HCT116 (cell line): ENCODE results near the gene ATF5. TPM values are rescaled to one million over a fixed set of nuclear protein-coding genes. Genes with fewer than 3 reads are reported as not detected.

Source experiments
- ATAC-seq: fragments of 200-7000 bp; cut with Tn5 transposase; 2 replicates; pipeline ENCODE4 v1.9.1; 2020; ENCODE audit warnings: mild to moderate bottlenecking, moderate library complexity
- BruUV-seq: library from RNA; stranded (reverse); fragments of 400-500 nt; replicated peaks from 2 replicates; lab custom pipeline; 2021; lab: Mats Ljungman, UMichigan
- CTCF ChIA-PET: fragments of 300-600 bp; sonication (Branson Sonifier 250); formaldehyde crosslinking; loops from one replicate; lab custom pipeline; 2021; ENCODE audit warnings: antibody characterized with exemption; lab: Charles Lee
- POLR2A ChIA-PET: fragments of 300-600, 350-600 bp; sonication (Branson Sonifier 250); formaldehyde crosslinking; loops from one replicate; lab custom pipeline; 2021; ENCODE audit warnings: antibody characterized with exemption; lab: Charles Lee
- RAD21 ChIA-PET, 2 experiments: fragments of 300-600 bp; sonication (Branson Sonifier 250); formaldehyde crosslinking; loops; one replicate each; lab custom pipeline; 2023; ENCODE audit warnings: low total read pairs in 2 of 2; ENCODE audit not compliant: uncharacterized antibody in 2 of 2, unreplicated experiment in 2 of 2, low non-redundant PET in 1 of 2; lab: Charles Lee
- DNase-seq: peaks from one replicate; pipeline ENCODE4 v3.0.0-alpha.2; 2010; ENCODE audit warnings: low read depth, low spot score
- H2AFZ ChIP-seq: fragments of 200-600 bp; shearing (Covaris generic), sonication (generic); 2 replicates; pipeline ENCODE4 v1.6.1; 2017; ENCODE audit warnings: low read depth, mixed run types, mixed read lengths, antibody characterized with exemption, low read length; ENCODE audit not compliant: poor library complexity, severe bottlenecking
- H3K27ac ChIP-seq: 2 replicates; pipeline ENCODE4 v1.5.1; 2012; ENCODE audit warnings: low read depth, low read length
- H3K27me3 ChIP-seq: fragments of 200-600 bp; sonication (generic); 2 replicates; pipeline ENCODE4 v1.6.1; 2016; ENCODE audit warnings: mixed run types, low read length, mixed read lengths; ENCODE audit not compliant: insufficient read depth
- H3K36me3 ChIP-seq, 2 experiments: fragments of 200-500 bp in 1 of 2; fragments of 200-600 bp in 1 of 2; sonication (Bioruptor generic) in 1 of 2; sonication (generic) in 1 of 2; 2 replicates each; pipeline versions ENCODE4 v1.5.1 to v1.6.1; 2014 to 2016; ENCODE audit warnings: low read length in 2 of 2, inconsistent platforms in 1 of 2, mixed read lengths in 1 of 2, mixed run types in 1 of 2; ENCODE audit not compliant: insufficient read depth in 2 of 2, control insufficient read depth in 1 of 2
- H3K4me1 ChIP-seq, 2 experiments: fragments of 200-600 bp in 1 of 2; sonication (generic) in 1 of 2; 2 replicates each; pipeline versions ENCODE4 v1.5.1 to v1.6.1; 2012 to 2017; ENCODE audit warnings: low read length in 2 of 2, inconsistent platforms in 1 of 2, mild to moderate bottlenecking in 1 of 2, mixed read lengths in 1 of 2, mixed run types in 1 of 2, moderate library complexity in 1 of 2; ENCODE audit not compliant: insufficient read depth in 2 of 2, control insufficient read depth in 1 of 2
- H3K4me2 ChIP-seq: fragments of 200-600 bp; sonication (generic); 2 replicates; pipeline ENCODE4 v1.6.1; 2017; ENCODE audit warnings: mixed run types, low read length, mixed read lengths
- H3K4me3 ChIP-seq, 2 experiments: fragments of 200-600 bp in 1 of 2; sonication (generic) in 1 of 2; replicated peaks in 1 of 2; 2 replicates each; pipeline ENCODE4 v1.5.1; 2011 to 2016; ENCODE audit warnings: low read length in 2 of 2, control low read depth in 1 of 2, low read depth in 1 of 2, mild to moderate bottlenecking in 1 of 2, mixed read lengths in 1 of 2, mixed run types in 1 of 2
- H3K79me2 ChIP-seq: fragments of 200-600 bp; sonication (generic); 2 replicates; pipeline ENCODE4 v1.6.1; 2017; ENCODE audit warnings: mild to moderate bottlenecking, mixed run types, low read length, moderate library complexity, mixed read lengths; ENCODE audit not compliant: insufficient read depth
- H3K9ac ChIP-seq: fragments of 200-600 bp; sonication (generic); 2 replicates; pipeline ENCODE4 v1.6.1; 2016; ENCODE audit warnings: low read length, mixed read lengths
- H3K9me2 ChIP-seq: fragments of 200-600 bp; sonication (generic), shearing (Covaris generic); 2 replicates; pipeline ENCODE4 v1.6.1; 2017; ENCODE audit warnings: mixed run types, mild to moderate bottlenecking, moderate library complexity; ENCODE audit not compliant: insufficient read depth
- H3K9me3 ChIP-seq, 2 experiments: fragments of 200-500 bp in 1 of 2; fragments of 200-600 bp in 1 of 2; sonication (Bioruptor generic) in 1 of 2; sonication (generic) in 1 of 2; 2 replicates each; pipeline ENCODE4 v1.6.1; 2014 to 2017; ENCODE audit warnings: low read length in 2 of 2, mixed read lengths in 2 of 2, inconsistent platforms in 1 of 2, low read depth in 1 of 2, mild to moderate bottlenecking in 1 of 2, mixed run types in 1 of 2, moderate library complexity in 1 of 2; ENCODE audit not compliant: control insufficient read depth in 1 of 2, insufficient read depth in 1 of 2
- H4K20me1 ChIP-seq: fragments of 200-600 bp; sonication (generic), shearing (Covaris generic); 2 replicates; pipeline ENCODE4 v1.6.1; 2017; ENCODE audit warnings: mixed run types, mild to moderate bottlenecking, moderate library complexity; ENCODE audit not compliant: insufficient read depth
- ATF3 ChIP-seq: IDR thresholded peaks from 2 replicates; pipeline ENCODE4 v1.6.1; 2012
- CTCF ChIP-seq, 3 experiments: fragments of 200-600 bp in 1 of 3; sonication (generic) in 1 of 3; IDR thresholded peaks in 2 of 3; conservative IDR thresholded peaks in 1 of 3; 2 replicates each; pipeline ENCODE4 v1.5.1; 2012 to 2017; ENCODE audit warnings: low read depth in 2 of 3, low read length in 2 of 3, antibody characterized with exemption in 1 of 3, borderline replicate concordance in 1 of 3, control low read depth in 1 of 3, mild to moderate bottlenecking in 1 of 3, mixed read lengths in 1 of 3, mixed run types in 1 of 3, moderate library complexity in 1 of 3; ENCODE audit not compliant: insufficient read depth in 1 of 3
- EGR1 ChIP-seq: IDR thresholded peaks from 2 replicates; pipeline ENCODE4 v1.6.1; 2012; ENCODE audit warnings: low read depth
- ELF1 ChIP-seq: IDR thresholded peaks from 2 replicates; pipeline ENCODE4 v1.6.1; 2012; ENCODE audit warnings: low read depth, borderline replicate concordance
- EZH2phosphoT487 ChIP-seq: fragments of 200-600 bp; IDR thresholded peaks from 2 replicates; pipeline ENCODE4 v1.6.1; 2018; ENCODE audit warnings: antibody characterized with exemption, borderline replicate concordance
- FOSL1 ChIP-seq: IDR thresholded peaks from 2 replicates; pipeline ENCODE4 v1.6.1; 2012; ENCODE audit warnings: low read depth
- MAX ChIP-seq: IDR thresholded peaks from 2 replicates; pipeline ENCODE4 v1.6.1; 2012
- POLR2A ChIP-seq: IDR thresholded peaks from 2 replicates; pipeline ENCODE4 v1.7.0; 2011; ENCODE audit warnings: borderline replicate concordance; ENCODE audit not compliant: insufficient read depth, insufficient read length; ENCODE audit errors: extremely low read depth
- POLR2AphosphoS5 ChIP-seq: IDR thresholded peaks from 2 replicates; pipeline ENCODE4 v1.6.1; 2011; ENCODE audit warnings: mild to moderate bottlenecking, low read depth, low read length, moderate library complexity
- RAD21 ChIP-seq: IDR thresholded peaks from 2 replicates; pipeline ENCODE4 v1.6.1; 2012; ENCODE audit warnings: low read depth, mild to moderate bottlenecking
- REST ChIP-seq: IDR thresholded peaks from 2 replicates; pipeline ENCODE4 v1.6.1; 2012; ENCODE audit warnings: low read depth
- SIN3A ChIP-seq: IDR thresholded peaks from 2 replicates; pipeline ENCODE4 v1.6.1; 2012; ENCODE audit warnings: low read depth
- SP1 ChIP-seq: IDR thresholded peaks from 2 replicates; pipeline ENCODE4 v1.6.1; 2012; ENCODE audit warnings: low read depth
- SRF ChIP-seq: IDR thresholded peaks from 2 replicates; pipeline ENCODE4 v1.6.1; 2012; ENCODE audit warnings: low read depth
- TCF7L2 ChIP-seq: IDR thresholded peaks from 2 replicates; pipeline ENCODE4 v1.7.0; 2011; ENCODE audit warnings: borderline replicate concordance, inconsistent platforms; ENCODE audit not compliant: insufficient read depth, insufficient read length; ENCODE audit errors: extremely low read depth
- YY1 ChIP-seq: IDR thresholded peaks from 2 replicates; pipeline ENCODE4 v1.6.1; 2011; ENCODE audit warnings: low read length, low read depth, moderate library complexity, mild to moderate bottlenecking; ENCODE audit not compliant: insufficient replicate concordance; ENCODE audit errors: extremely low read depth
- ZFX ChIP-seq: fragments of 450-650 bp; IDR thresholded peaks from 2 replicates; pipeline ENCODE4 v1.6.1; 2017
- intact Hi-C: fragments of 100-400 bp; cut with micrococcal nuclease; formaldehyde crosslinking; loops from 2 replicates; pipeline ENCODE4 v1.10.0; 2022
- total RNA-seq: library from RNA; stranded (reverse); gene quantifications from one replicate; pipeline ENCODE4 v1.2.1, GENCODE V29; 2021; ENCODE audit not compliant: unreplicated experiment

ATF5 gene
- total RNA-seq, 1 experiment from 2014 or later = 28.2 TPM

- TF ChIP-seq SIN3A (no peak), SRF (no peak), FOSL1 (no peak), ATF3 (no peak), EGR1 (no peak), CTCF (IDR thresholded peaks at IDR 0.05 in 2 of 3, conservative IDR thresholded peaks at IDR 0.05 in 1 of 3; ENCODE audit: borderline replicate concordance in 1 of 3, insufficient read depth in 1 of 3, low read depth in 2 of 3, low read length in 2 of 3) (no peak), POLR2A (no peak), ZFX (no peak), EZH2phosphoT487 (no peak), MAX (no peak), ELF1 (no peak), RAD21 (no peak), POLR2AphosphoS5 (no peak), TCF7L2 (no peak), REST (no peak), SP1 (no peak), YY1 (no peak)
- Histone ChIP-seq H3K79me2 (no peaks in the 10 kb centered on the region), H3K4me1 (no peaks in the 10 kb centered on the region), H3K4me2 (no peak overlapping the region), H3K27me3 (no peaks in the 10 kb centered on the region), H4K20me1 (no peaks in the 10 kb centered on the region), H2AFZ (no peak overlapping the region), H3K36me3 (peaks cover 0 to 2% of the 10 kb centered on the region in 2 experiments; a peak in 1 of 4 replicates), H3K4me3 (no peak overlapping the region), H3K9me2 (no peaks in the 10 kb centered on the region), H3K9ac (no peak overlapping the region), H3K9me3 (no peaks in the 10 kb centered on the region), H3K27ac (no peak overlapping the region)
- BruUV-seq = no TSS peak
- ChIA-PET POLR2A (no interaction called here), RAD21 (no interaction called here), CTCF (no interaction called here)
- ATAC-seq (no peak), DNase-seq (no peak)
- intact Hi-C loops = no loop called here
These were observed 48.9 kb downstream of the ATF5 start for GRCh38 chr19:49977881-49978280.
